Right lobe of liver (tissue), 4 donors: ENCODE results near the gene PCDHB9.
"Not testable (repeated sequence)": the region's sequence is repeated elsewhere in the genome, so short reads cannot be mapped to it uniquely, and the experiment has no call there.

Source experiments
- CTCF ChIP-seq, 4 donors: fragments of 200-600 bp in 3 of 4; fragments of 450-650 bp in 1 of 4; IDR thresholded peaks; one replicate each; pipeline versions ENCODE4 v1.5.1 to v1.8.0; 2016 to 2022; ENCODE audit warnings: antibody characterized with exemption in 4 of 4, mild to moderate bottlenecking in 2 of 4
- POLR2A ChIP-seq: fragments of 450-650 bp; IDR thresholded peaks from one replicate; pipeline ENCODE4 v1.6.1; 2017; ENCODE audit warnings: antibody characterized with exemption, mild to moderate bottlenecking
- donor health status: DM: no; HTN: no; CAD: no.
- donor health status: DM: no; HTN: no; CAD: no.
- donor health status: DM: no; HTN: yes; CAD: no.

GRCh38 chr5:141137346-141137745 is 49.6 kb upstream of the PCDHB9 start:
- TF ChIP-seq POLR2A; CTCF (IDR thresholded peaks at IDR 0.05): not testable (repeated sequence)
